HCT116 (cell line): ENCODE results near the gene ZNHIT2. TPM values are rescaled to one million over a fixed set of nuclear protein-coding genes. Genes with fewer than 3 reads are reported as not detected.

Experiments used
- ATAC-seq: fragments of 200-7000 bp; cut with Tn5 transposase; 2 replicates; pipeline ENCODE4 v1.9.1; 2020; ENCODE audit warnings: mild to moderate bottlenecking, moderate library complexity
- BruUV-seq: library from RNA; stranded (reverse); fragments of 400-500 nt; replicated peaks from 2 replicates; lab custom pipeline; 2021; lab: Mats Ljungman, UMichigan
- CTCF ChIA-PET: fragments of 300-600 bp; sonication (Branson Sonifier 250); formaldehyde crosslinking; loops from one replicate; lab custom pipeline; 2021; ENCODE audit warnings: antibody characterized with exemption; lab: Charles Lee
- POLR2A ChIA-PET: fragments of 300-600, 350-600 bp; sonication (Branson Sonifier 250); formaldehyde crosslinking; loops from one replicate; lab custom pipeline; 2021; ENCODE audit warnings: antibody characterized with exemption; lab: Charles Lee
- RAD21 ChIA-PET, 2 experiments: fragments of 300-600 bp; sonication (Branson Sonifier 250); formaldehyde crosslinking; loops; one replicate each; lab custom pipeline; 2023; ENCODE audit warnings: low total read pairs in 2 of 2; ENCODE audit not compliant: uncharacterized antibody in 2 of 2, unreplicated experiment in 2 of 2, low non-redundant PET in 1 of 2; lab: Charles Lee
- DNase-seq: peaks from one replicate; pipeline ENCODE4 v3.0.0-alpha.2; 2010; ENCODE audit warnings: low read depth, low spot score
- H2AFZ ChIP-seq: fragments of 200-600 bp; shearing (Covaris generic), sonication (generic); 2 replicates; pipeline ENCODE4 v1.6.1; 2017; ENCODE audit warnings: low read depth, mixed run types, mixed read lengths, antibody characterized with exemption, low read length; ENCODE audit not compliant: poor library complexity, severe bottlenecking
- H3K27ac ChIP-seq: 2 replicates; pipeline ENCODE4 v1.5.1; 2012; ENCODE audit warnings: low read depth, low read length
- H3K27me3 ChIP-seq: fragments of 200-600 bp; sonication (generic); 2 replicates; pipeline ENCODE4 v1.6.1; 2016; ENCODE audit warnings: mixed run types, low read length, mixed read lengths; ENCODE audit not compliant: insufficient read depth
- H3K36me3 ChIP-seq, 2 experiments: fragments of 200-500 bp in 1 of 2; fragments of 200-600 bp in 1 of 2; sonication (Bioruptor generic) in 1 of 2; sonication (generic) in 1 of 2; 2 replicates each; pipeline versions ENCODE4 v1.5.1 to v1.6.1; 2014 to 2016; ENCODE audit warnings: low read length in 2 of 2, inconsistent platforms in 1 of 2, mixed read lengths in 1 of 2, mixed run types in 1 of 2; ENCODE audit not compliant: insufficient read depth in 2 of 2, control insufficient read depth in 1 of 2
- H3K4me1 ChIP-seq, 2 experiments: fragments of 200-600 bp in 1 of 2; sonication (generic) in 1 of 2; 2 replicates each; pipeline versions ENCODE4 v1.5.1 to v1.6.1; 2012 to 2017; ENCODE audit warnings: low read length in 2 of 2, inconsistent platforms in 1 of 2, mild to moderate bottlenecking in 1 of 2, mixed read lengths in 1 of 2, mixed run types in 1 of 2, moderate library complexity in 1 of 2; ENCODE audit not compliant: insufficient read depth in 2 of 2, control insufficient read depth in 1 of 2
- H3K4me2 ChIP-seq: fragments of 200-600 bp; sonication (generic); 2 replicates; pipeline ENCODE4 v1.6.1; 2017; ENCODE audit warnings: mixed run types, low read length, mixed read lengths
- H3K4me3 ChIP-seq, 2 experiments: fragments of 200-600 bp in 1 of 2; sonication (generic) in 1 of 2; replicated peaks in 1 of 2; 2 replicates each; pipeline ENCODE4 v1.5.1; 2011 to 2016; ENCODE audit warnings: low read length in 2 of 2, control low read depth in 1 of 2, low read depth in 1 of 2, mild to moderate bottlenecking in 1 of 2, mixed read lengths in 1 of 2, mixed run types in 1 of 2
- H3K79me2 ChIP-seq: fragments of 200-600 bp; sonication (generic); 2 replicates; pipeline ENCODE4 v1.6.1; 2017; ENCODE audit warnings: mild to moderate bottlenecking, mixed run types, low read length, moderate library complexity, mixed read lengths; ENCODE audit not compliant: insufficient read depth
- H3K9ac ChIP-seq: fragments of 200-600 bp; sonication (generic); 2 replicates; pipeline ENCODE4 v1.6.1; 2016; ENCODE audit warnings: low read length, mixed read lengths
- H3K9me2 ChIP-seq: fragments of 200-600 bp; sonication (generic), shearing (Covaris generic); 2 replicates; pipeline ENCODE4 v1.6.1; 2017; ENCODE audit warnings: mixed run types, mild to moderate bottlenecking, moderate library complexity; ENCODE audit not compliant: insufficient read depth
- H3K9me3 ChIP-seq, 2 experiments: fragments of 200-500 bp in 1 of 2; fragments of 200-600 bp in 1 of 2; sonication (Bioruptor generic) in 1 of 2; sonication (generic) in 1 of 2; 2 replicates each; pipeline ENCODE4 v1.6.1; 2014 to 2017; ENCODE audit warnings: low read length in 2 of 2, mixed read lengths in 2 of 2, inconsistent platforms in 1 of 2, low read depth in 1 of 2, mild to moderate bottlenecking in 1 of 2, mixed run types in 1 of 2, moderate library complexity in 1 of 2; ENCODE audit not compliant: control insufficient read depth in 1 of 2, insufficient read depth in 1 of 2
- H4K20me1 ChIP-seq: fragments of 200-600 bp; sonication (generic), shearing (Covaris generic); 2 replicates; pipeline ENCODE4 v1.6.1; 2017; ENCODE audit warnings: mixed run types, mild to moderate bottlenecking, moderate library complexity; ENCODE audit not compliant: insufficient read depth
- CBX3 ChIP-seq: IDR thresholded peaks from 2 replicates; pipeline ENCODE4 v1.6.1; 2012; ENCODE audit warnings: low read depth
- CEBPB ChIP-seq: IDR thresholded peaks from 2 replicates; pipeline ENCODE4 v1.6.1; 2012; ENCODE audit warnings: low read depth
- EGR1 ChIP-seq: IDR thresholded peaks from 2 replicates; pipeline ENCODE4 v1.6.1; 2012; ENCODE audit warnings: low read depth
- ELF1 ChIP-seq: IDR thresholded peaks from 2 replicates; pipeline ENCODE4 v1.6.1; 2012; ENCODE audit warnings: low read depth, borderline replicate concordance
- EZH2 ChIP-seq: fragments of 200-600 bp; sonication (generic); IDR thresholded peaks from 2 replicates; pipeline ENCODE4 v1.6.1; 2017; ENCODE audit warnings: antibody characterized with exemption, mixed run types
- FOSL1 ChIP-seq: IDR thresholded peaks from 2 replicates; pipeline ENCODE4 v1.6.1; 2012; ENCODE audit warnings: low read depth
- JUND ChIP-seq: IDR thresholded peaks from 2 replicates; pipeline ENCODE4 v1.6.1; 2012
- POLR2A ChIP-seq: IDR thresholded peaks from 2 replicates; pipeline ENCODE4 v1.7.0; 2011; ENCODE audit warnings: borderline replicate concordance; ENCODE audit not compliant: insufficient read depth, insufficient read length; ENCODE audit errors: extremely low read depth
- POLR2AphosphoS5 ChIP-seq: IDR thresholded peaks from 2 replicates; pipeline ENCODE4 v1.6.1; 2011; ENCODE audit warnings: mild to moderate bottlenecking, low read depth, low read length, moderate library complexity
- RAD21 ChIP-seq: IDR thresholded peaks from 2 replicates; pipeline ENCODE4 v1.6.1; 2012; ENCODE audit warnings: low read depth, mild to moderate bottlenecking
- SIN3A ChIP-seq: IDR thresholded peaks from 2 replicates; pipeline ENCODE4 v1.6.1; 2012; ENCODE audit warnings: low read depth
- SRF ChIP-seq: IDR thresholded peaks from 2 replicates; pipeline ENCODE4 v1.6.1; 2012; ENCODE audit warnings: low read depth
- ZFX ChIP-seq: fragments of 450-650 bp; IDR thresholded peaks from 2 replicates; pipeline ENCODE4 v1.6.1; 2017
- ZNF274 ChIP-seq: fragments of 200-500 bp; sonication (Bioruptor generic); IDR thresholded peaks from 2 replicates; pipeline ENCODE4 v1.6.1; 2014; ENCODE audit warnings: mild to moderate bottlenecking, low read depth, low read length, inconsistent platforms
- intact Hi-C: fragments of 100-400 bp; cut with micrococcal nuclease; formaldehyde crosslinking; loops from 2 replicates; pipeline ENCODE4 v1.10.0; 2022
- total RNA-seq: library from RNA; stranded (reverse); gene quantifications from one replicate; pipeline ENCODE4 v1.2.1, GENCODE V29; 2021; ENCODE audit not compliant: unreplicated experiment
- TF ChIP-seq, protein P1 (sequence below): IDR thresholded peaks from 2 replicates; pipeline ENCODE4 v1.6.1; 2012
- TF ChIP-seq, protein P2 (sequence below): IDR thresholded peaks from 2 replicates; pipeline ENCODE4 v1.6.1; 2012
- TF ChIP-seq, protein P3 (sequence below), 3 experiments: fragments of 200-600 bp in 1 of 3; sonication (generic) in 1 of 3; IDR thresholded peaks in 2 of 3; conservative IDR thresholded peaks in 1 of 3; 2 replicates each; pipeline ENCODE4 v1.5.1; 2012 to 2017; ENCODE audit warnings: low read depth in 2 of 3, low read length in 2 of 3, antibody characterized with exemption in 1 of 3, borderline replicate concordance in 1 of 3, control low read depth in 1 of 3, mild to moderate bottlenecking in 1 of 3, mixed read lengths in 1 of 3, mixed run types in 1 of 3, moderate library complexity in 1 of 3; ENCODE audit not compliant: insufficient read depth in 1 of 3
- TF ChIP-seq, protein P4 (sequence below): IDR thresholded peaks from 2 replicates; pipeline ENCODE4 v1.6.1; 2011; ENCODE audit warnings: mild to moderate bottlenecking, low read length, moderate library complexity; ENCODE audit not compliant: insufficient replicate concordance; ENCODE audit errors: extremely low read depth

ZNHIT2 gene
- total RNA-seq, 1 experiment from 2014 or later = 18.8 TPM

DNA sequence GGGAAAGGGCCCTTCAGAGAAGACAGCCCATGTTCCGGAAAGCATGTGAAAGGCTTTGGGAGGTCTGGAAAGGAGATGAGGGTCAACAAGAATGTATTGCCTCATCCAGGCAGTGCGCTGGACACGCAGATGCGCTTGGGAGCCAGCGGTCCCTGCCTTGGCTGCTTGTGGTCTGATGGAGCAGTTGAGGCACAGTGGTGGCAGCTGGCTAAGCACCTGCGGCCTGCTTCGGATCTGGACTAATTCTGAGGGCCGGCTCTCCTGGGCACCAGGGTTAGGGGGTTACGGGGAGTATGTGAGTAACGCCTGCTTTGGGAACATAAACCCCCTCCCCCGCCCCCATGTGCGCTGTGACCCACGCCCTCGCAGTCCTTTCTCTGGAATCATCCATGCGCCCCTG, 10.4 kb downstream of the ZNHIT2 start:
- ChIA-PET RAD21 (no interaction called here), POLR2A (no interaction called here), CTCF (no interaction called here)
- no peak overlapping the region for H3K9ac ChIP-seq
- ATAC-seq (no peak), DNase-seq (no peak)
- H3K4me3 ChIP-seq = no peak overlapping the region
- intact Hi-C loops = no loop called here
- TF ChIP-seq ZNF274 = no peak
- TF ChIP-seq, protein P1, sequence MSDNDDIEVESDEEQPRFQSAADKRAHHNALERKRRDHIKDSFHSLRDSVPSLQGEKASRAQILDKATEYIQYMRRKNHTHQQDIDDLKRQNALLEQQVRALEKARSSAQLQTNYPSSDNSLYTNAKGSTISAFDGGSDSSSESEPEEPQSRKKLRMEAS = no peak
- no peak for TF ChIP-seq CEBPB
- TF ChIP-seq, protein P2, sequence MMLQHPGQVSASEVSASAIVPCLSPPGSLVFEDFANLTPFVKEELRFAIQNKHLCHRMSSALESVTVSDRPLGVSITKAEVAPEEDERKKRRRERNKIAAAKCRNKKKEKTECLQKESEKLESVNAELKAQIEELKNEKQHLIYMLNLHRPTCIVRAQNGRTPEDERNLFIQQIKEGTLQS = no peak
- no peak for TF ChIP-seq ZFX
- TF ChIP-seq EGR1 = no peak
- TF ChIP-seq ELF1 = no peak
- TF ChIP-seq JUND = no peak
- no peaks in the 10 kb centered on the region for H3K27me3 ChIP-seq
- H3K9me3 ChIP-seq = no peaks in the 10 kb centered on the region
- H3K9me2 ChIP-seq = no peaks in the 10 kb centered on the region
- no TSS peak for BruUV-seq
- no peaks in the 10 kb centered on the region for H4K20me1 ChIP-seq
- H3K79me2 ChIP-seq = peaks cover 16% of the 10 kb centered on the region
- no peak overlapping the region for H2AFZ ChIP-seq
- H3K36me3 ChIP-seq = no peaks in the 10 kb centered on the region
- no peak overlapping the region for H3K4me2 ChIP-seq
- peaks cover 11 to 15% of the 10 kb centered on the region in 2 experiments for H3K4me1 ChIP-seq
- H3K27ac ChIP-seq = no peak overlapping the region

DNA sequence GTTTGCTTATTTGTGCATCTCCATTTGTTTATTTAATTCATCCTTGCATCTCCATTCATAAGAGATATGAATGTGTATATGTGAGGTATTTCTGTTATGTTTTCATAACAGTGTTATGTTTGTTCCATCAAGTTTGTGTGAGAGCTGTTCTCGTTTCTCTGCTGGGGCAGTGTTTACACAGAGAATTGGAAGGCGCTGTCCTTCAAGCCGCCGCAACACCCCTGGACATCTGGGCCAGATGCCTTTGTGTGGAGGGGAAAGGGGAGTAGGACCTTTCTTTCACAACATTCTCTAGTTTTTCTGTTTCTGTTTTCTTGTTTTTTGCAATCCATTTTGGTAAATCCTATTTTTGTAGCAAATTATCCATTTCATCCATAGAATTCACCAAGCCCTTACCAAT, 12.9 kb downstream of the ZNHIT2 start:
- no peak overlapping the region for H3K4me2 ChIP-seq
- H3K9me3 ChIP-seq = no peaks in the 10 kb centered on the region
- H3K9me2 ChIP-seq = no peaks in the 10 kb centered on the region
- no peak overlapping the region for H3K9ac ChIP-seq
- ATAC-seq = no peak
- DNase-seq = no peak
- ChIA-PET CTCF (no interaction called here), RAD21 (no interaction called here), POLR2A (no interaction called here)
- H3K4me1 ChIP-seq = no peaks in the 10 kb centered on the region; a peak in 1 of 4 replicates
- H3K36me3 ChIP-seq = no peaks in the 10 kb centered on the region
- H3K4me3 ChIP-seq = no peak overlapping the region
- intact Hi-C loops = no loop called here
- no TSS peak for BruUV-seq
- no peak overlapping the region for H3K27ac ChIP-seq
- H4K20me1 ChIP-seq = no peaks in the 10 kb centered on the region
- no peak overlapping the region for H2AFZ ChIP-seq
- H3K27me3 ChIP-seq = no peaks in the 10 kb centered on the region
- peaks cover 21% of the 10 kb centered on the region for H3K79me2 ChIP-seq
- TF ChIP-seq CEBPB = no peak
- no peak for TF ChIP-seq POLR2AphosphoS5
- TF ChIP-seq FOSL1 = no peak
- TF ChIP-seq, protein P3, sequence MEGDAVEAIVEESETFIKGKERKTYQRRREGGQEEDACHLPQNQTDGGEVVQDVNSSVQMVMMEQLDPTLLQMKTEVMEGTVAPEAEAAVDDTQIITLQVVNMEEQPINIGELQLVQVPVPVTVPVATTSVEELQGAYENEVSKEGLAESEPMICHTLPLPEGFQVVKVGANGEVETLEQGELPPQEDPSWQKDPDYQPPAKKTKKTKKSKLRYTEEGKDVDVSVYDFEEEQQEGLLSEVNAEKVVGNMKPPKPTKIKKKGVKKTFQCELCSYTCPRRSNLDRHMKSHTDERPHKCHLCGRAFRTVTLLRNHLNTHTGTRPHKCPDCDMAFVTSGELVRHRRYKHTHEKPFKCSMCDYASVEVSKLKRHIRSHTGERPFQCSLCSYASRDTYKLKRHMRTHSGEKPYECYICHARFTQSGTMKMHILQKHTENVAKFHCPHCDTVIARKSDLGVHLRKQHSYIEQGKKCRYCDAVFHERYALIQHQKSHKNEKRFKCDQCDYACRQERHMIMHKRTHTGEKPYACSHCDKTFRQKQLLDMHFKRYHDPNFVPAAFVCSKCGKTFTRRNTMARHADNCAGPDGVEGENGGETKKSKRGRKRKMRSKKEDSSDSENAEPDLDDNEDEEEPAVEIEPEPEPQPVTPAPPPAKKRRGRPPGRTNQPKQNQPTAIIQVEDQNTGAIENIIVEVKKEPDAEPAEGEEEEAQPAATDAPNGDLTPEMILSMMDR (IDR thresholded peaks at IDR 0.05 in 2 of 3, conservative IDR thresholded peaks at IDR 0.05 in 1 of 3; ENCODE audit: borderline replicate concordance in 1 of 3, insufficient read depth in 1 of 3, low read depth in 2 of 3, low read length in 2 of 3) = no peak
- TF ChIP-seq, protein P1 = no peak
- TF ChIP-seq, protein P4, sequence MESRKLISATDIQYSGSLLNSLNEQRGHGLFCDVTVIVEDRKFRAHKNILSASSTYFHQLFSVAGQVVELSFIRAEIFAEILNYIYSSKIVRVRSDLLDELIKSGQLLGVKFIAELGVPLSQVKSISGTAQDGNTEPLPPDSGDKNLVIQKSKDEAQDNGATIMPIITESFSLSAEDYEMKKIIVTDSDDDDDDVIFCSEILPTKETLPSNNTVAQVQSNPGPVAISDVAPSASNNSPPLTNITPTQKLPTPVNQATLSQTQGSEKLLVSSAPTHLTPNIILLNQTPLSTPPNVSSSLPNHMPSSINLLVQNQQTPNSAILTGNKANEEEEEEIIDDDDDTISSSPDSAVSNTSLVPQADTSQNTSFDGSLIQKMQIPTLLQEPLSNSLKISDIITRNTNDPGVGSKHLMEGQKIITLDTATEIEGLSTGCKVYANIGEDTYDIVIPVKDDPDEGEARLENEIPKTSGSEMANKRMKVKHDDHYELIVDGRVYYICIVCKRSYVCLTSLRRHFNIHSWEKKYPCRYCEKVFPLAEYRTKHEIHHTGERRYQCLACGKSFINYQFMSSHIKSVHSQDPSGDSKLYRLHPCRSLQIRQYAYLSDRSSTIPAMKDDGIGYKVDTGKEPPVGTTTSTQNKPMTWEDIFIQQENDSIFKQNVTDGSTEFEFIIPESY = no peak
- TF ChIP-seq SIN3A = no peak
- TF ChIP-seq JUND = no peak
- no peak for TF ChIP-seq SRF
- TF ChIP-seq RAD21 = no peak
- TF ChIP-seq POLR2A = no peak
- no peak for TF ChIP-seq CBX3
- TF ChIP-seq, protein P2 = no peak
- no peak for TF ChIP-seq ELF1
- no peak for TF ChIP-seq EZH2
